Measurements from ENCODE around the gene KRTAP5-6. TPM values are rescaled to one million over a fixed set of nuclear protein-coding genes. Genes with fewer than 3 reads are reported as not detected.
"Not testable (repeated sequence)": the region's sequence is repeated elsewhere in the genome, so short reads cannot be mapped to it uniquely, and the experiment has no call there.

The KRTAP5-6 gene
- polyA plus RNA-seq, 1 donor (not counting 4 experiments of a cell fraction or from before 2014, with no cell fraction given), result not detected

- H3K9me3 ChIP-seq (ENCODE audit: control insufficient read depth, low read depth, low read length), result no peaks in the 10 kb centered on the region
- no peaks in the 10 kb centered on the region for H3K4me1 ChIP-seq (ENCODE audit: control insufficient read depth, extremely low read depth, insufficient read depth, low read length)
- H3K9me1 ChIP-seq (ENCODE audit: control insufficient read depth, extremely low read depth, insufficient read depth, low read length), result no peaks in the 10 kb centered on the region
- FAIRE-seq, result no peak
- H4K20me1 ChIP-seq (ENCODE audit: control insufficient read depth, extremely low read depth, insufficient read depth, low read length), result no peaks in the 10 kb centered on the region
- no peaks in the 10 kb centered on the region for H3K79me2 ChIP-seq (ENCODE audit: control insufficient read depth, insufficient read depth, low read length)
- TF ChIP-seq EZH2 (IDR thresholded peaks at IDR 0.05; ENCODE audit: low read length), result no peak
- no peak for TF ChIP-seq CTCF (optimal IDR thresholded peaks at IDR 0.05 in 1 of 3, IDR thresholded peaks at IDR 0.05 in 1 of 3, conservative IDR thresholded peaks at IDR 0.05 in 1 of 3; ENCODE audit: extremely low read depth in 1 of 3, insufficient read depth in 2 of 3, low read length in 3 of 3)
- no peaks in the 10 kb centered on the region for H3K36me3 ChIP-seq (ENCODE audit: control insufficient read depth in 2 of 2, extremely low read depth in 1 of 2, insufficient read depth in 2 of 2, low read length in 2 of 2)
- no peak for DNase-seq (ENCODE audit: low read depth, low spot score)
- peaks cover 38% of the 10 kb centered on the region for H3K27me3 ChIP-seq (ENCODE audit: control insufficient read depth, extremely low read depth, insufficient read depth, low read length)
- no peak overlapping the region for H3K9ac ChIP-seq (ENCODE audit: control insufficient read depth, extremely low read depth, insufficient read depth, low read length)
- no peak overlapping the region for H2AFZ ChIP-seq (ENCODE audit: control insufficient read depth, low read length)
- no peak overlapping the region for H3K27ac ChIP-seq (ENCODE audit: control insufficient read depth, insufficient read depth, low read length)
- dilution Hi-C loops (cut with MboI; ENCODE audit: extremely low pct_ligation_motif_present, low sequenced_read_pairs), result no loop called here
- no peak overlapping the region for H3K4me3 ChIP-seq (ENCODE audit: control insufficient read depth in 2 of 3, extremely low read depth in 1 of 3, insufficient read depth in 2 of 3, low read depth in 1 of 3, low read length in 3 of 3)
- H3K4me2 ChIP-seq (ENCODE audit: control insufficient read depth, extremely low read depth, insufficient read depth, low read depth, low read length), result no peak overlapping the region
Measured at GRCh38 chr11:1669546-1670218, 27.3 kb upstream of the KRTAP5-6 start.

DNA sequence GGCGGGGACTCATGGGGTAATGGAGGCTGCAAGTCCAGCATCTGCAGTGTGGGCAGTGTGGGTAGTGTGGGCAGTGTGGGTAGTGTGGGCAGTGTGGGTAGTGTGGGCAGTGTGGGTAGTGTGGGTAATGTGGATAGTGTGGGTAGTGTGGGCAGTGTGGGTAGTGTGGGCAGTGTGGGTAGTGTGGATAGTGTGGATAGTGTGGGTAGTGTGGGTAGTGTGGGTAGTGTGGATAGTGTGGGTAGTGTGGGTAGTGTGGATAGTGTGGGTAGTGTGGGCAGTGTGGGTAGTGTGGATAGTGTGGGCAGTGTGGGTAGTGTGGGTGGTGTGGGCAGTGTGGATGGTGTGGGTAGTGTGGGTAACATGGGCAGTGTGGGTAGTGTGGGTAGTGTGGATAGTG is 26.5 kb upstream of the KRTAP5-6 start:
- FAIRE-seq; dilution Hi-C loops (cut with MboI; ENCODE audit: extremely low pct_ligation_motif_present, low sequenced_read_pairs): not testable (repeated sequence)

DNA sequence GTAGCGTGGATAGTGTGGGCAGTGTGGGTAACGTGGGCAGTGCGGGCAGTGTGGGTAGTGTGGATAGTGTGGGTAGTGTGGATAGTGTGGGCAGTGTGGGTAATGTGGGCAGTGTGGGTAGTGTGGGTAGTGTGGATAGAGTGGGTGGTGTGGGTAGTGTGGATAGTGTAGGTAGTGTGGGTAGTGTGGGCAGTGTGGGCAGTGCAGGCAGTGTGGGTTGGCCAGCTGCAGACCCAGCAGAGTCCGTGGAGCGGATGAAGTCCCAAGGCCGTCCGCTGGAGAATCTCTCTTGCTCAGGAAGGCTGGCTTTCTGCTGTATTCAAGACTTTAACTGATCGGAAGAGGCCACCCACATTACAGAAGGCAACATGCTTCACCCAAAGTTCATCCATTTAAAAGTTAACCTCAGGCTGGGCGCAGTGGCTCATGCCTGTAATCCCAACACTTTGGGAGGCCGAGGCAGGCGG is 26.1 kb upstream of the KRTAP5-6 start:
- no peaks in the 10 kb centered on the region for H3K9me1 ChIP-seq (ENCODE audit: control insufficient read depth, extremely low read depth, insufficient read depth, low read length)
- H3K9ac ChIP-seq (ENCODE audit: control insufficient read depth, extremely low read depth, insufficient read depth, low read length), result no peak overlapping the region
- H3K36me3 ChIP-seq (ENCODE audit: control insufficient read depth in 2 of 2, extremely low read depth in 1 of 2, insufficient read depth in 2 of 2, low read length in 2 of 2), result no peaks in the 10 kb centered on the region
- H3K4me3 ChIP-seq (ENCODE audit: control insufficient read depth in 2 of 3, extremely low read depth in 1 of 3, insufficient read depth in 2 of 3, low read depth in 1 of 3, low read length in 3 of 3), result no peak overlapping the region
- H3K9me3 ChIP-seq (ENCODE audit: control insufficient read depth, low read depth, low read length), result no peaks in the 10 kb centered on the region
- H4K20me1 ChIP-seq (ENCODE audit: control insufficient read depth, extremely low read depth, insufficient read depth, low read length), result no peaks in the 10 kb centered on the region
- FAIRE-seq, result no peak
- no peak for DNase-seq (ENCODE audit: low read depth, low spot score)
- H2AFZ ChIP-seq (ENCODE audit: control insufficient read depth, low read length), result no peak overlapping the region
- no peaks in the 10 kb centered on the region for H3K79me2 ChIP-seq (ENCODE audit: control insufficient read depth, insufficient read depth, low read length)
- no peak overlapping the region for H3K27ac ChIP-seq (ENCODE audit: control insufficient read depth, insufficient read depth, low read length)
- dilution Hi-C loops (cut with MboI; ENCODE audit: extremely low pct_ligation_motif_present, low sequenced_read_pairs), result no loop called here
- no peaks in the 10 kb centered on the region for H3K4me1 ChIP-seq (ENCODE audit: control insufficient read depth, extremely low read depth, insufficient read depth, low read length)
- no peak overlapping the region for H3K4me2 ChIP-seq (ENCODE audit: control insufficient read depth, extremely low read depth, insufficient read depth, low read depth, low read length)
- peaks cover 42% of the 10 kb centered on the region for H3K27me3 ChIP-seq (ENCODE audit: control insufficient read depth, extremely low read depth, insufficient read depth, low read length)
- TF ChIP-seq CTCF (optimal IDR thresholded peaks at IDR 0.05 in 1 of 3, IDR thresholded peaks at IDR 0.05 in 1 of 3, conservative IDR thresholded peaks at IDR 0.05 in 1 of 3; ENCODE audit: extremely low read depth in 1 of 3, insufficient read depth in 2 of 3, low read length in 3 of 3), result no peak
- no peak for TF ChIP-seq EZH2 (IDR thresholded peaks at IDR 0.05; ENCODE audit: low read length)

More for the DNA sequence above, 26.5 kb upstream of the KRTAP5-6 start:
- DNase-seq (ENCODE audit: low read depth, low spot score); H3K4me1 ChIP-seq (ENCODE audit: control insufficient read depth, extremely low read depth, insufficient read depth, low read length); H2AFZ ChIP-seq (ENCODE audit: control insufficient read depth, low read length); H3K36me3 ChIP-seq (ENCODE audit: control insufficient read depth in 2 of 2, extremely low read depth in 1 of 2, insufficient read depth in 2 of 2, low read length in 2 of 2); H3K27ac ChIP-seq (ENCODE audit: control insufficient read depth, insufficient read depth, low read length); H4K20me1 ChIP-seq (ENCODE audit: control insufficient read depth, extremely low read depth, insufficient read depth, low read length); H3K9ac ChIP-seq (ENCODE audit: control insufficient read depth, extremely low read depth, insufficient read depth, low read length); H3K4me2 ChIP-seq (ENCODE audit: control insufficient read depth, extremely low read depth, insufficient read depth, low read depth, low read length); H3K9me3 ChIP-seq (ENCODE audit: control insufficient read depth, low read depth, low read length); H3K9me1 ChIP-seq (ENCODE audit: control insufficient read depth, extremely low read depth, insufficient read depth, low read length); H3K4me3 ChIP-seq (ENCODE audit: control insufficient read depth in 2 of 3, extremely low read depth in 1 of 3, insufficient read depth in 2 of 3, low read depth in 1 of 3, low read length in 3 of 3); H3K79me2 ChIP-seq (ENCODE audit: control insufficient read depth, insufficient read depth, low read length): not testable (repeated sequence)
- H3K27me3 ChIP-seq (ENCODE audit: control insufficient read depth, extremely low read depth, insufficient read depth, low read length), result peaks cover 42% of the 10 kb centered on the region
